GM18520 (cell line): ENCODE measurements around the gene TPRA1.
"Not testable (repeated sequence)": the region's sequence is repeated elsewhere in the genome, so short reads cannot be mapped to it uniquely, and the experiment has no call there.

Experiments
- ATAC-seq: cut with Tn5 transposase; IDR thresholded peaks from one replicate; pipeline ENCODE4 v1.9.1; 2021; ENCODE audit not compliant: unreplicated experiment

Gene TPRA1

DNA sequence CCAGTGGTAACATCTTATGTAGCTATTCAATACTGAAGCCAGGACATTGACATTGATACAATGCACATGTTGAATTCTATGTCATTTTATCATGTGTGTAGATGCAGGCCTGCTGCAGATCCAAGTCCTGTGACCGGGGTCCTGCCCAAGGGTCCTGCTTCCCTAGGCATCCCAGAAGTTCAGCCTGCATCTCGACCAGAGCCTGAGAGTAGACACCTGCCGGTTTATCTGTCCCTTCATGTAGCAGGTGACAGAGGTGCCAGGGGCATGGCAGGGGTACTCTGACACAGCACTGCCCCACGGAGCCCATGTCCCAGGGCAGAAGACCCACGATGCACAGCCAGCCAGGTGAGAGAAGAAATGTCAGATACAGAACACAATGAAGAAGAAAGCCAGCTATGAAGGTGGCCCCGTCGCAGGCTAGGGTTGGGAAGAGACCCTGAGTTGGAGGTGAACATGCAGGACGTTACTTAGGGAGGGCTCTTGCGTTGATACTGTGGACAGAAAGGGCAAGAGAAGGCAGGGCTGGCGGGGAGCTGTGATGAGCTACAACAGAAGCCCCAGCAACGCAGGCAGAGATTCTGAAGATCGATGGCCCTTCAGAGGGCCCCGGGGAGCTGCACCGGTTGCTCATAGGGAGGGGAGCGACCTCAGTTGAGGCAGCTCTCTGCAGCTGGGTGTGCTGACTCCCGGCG is 51.0 kb downstream of the TPRA1 start:
- ATAC-seq: no peak

DNA sequence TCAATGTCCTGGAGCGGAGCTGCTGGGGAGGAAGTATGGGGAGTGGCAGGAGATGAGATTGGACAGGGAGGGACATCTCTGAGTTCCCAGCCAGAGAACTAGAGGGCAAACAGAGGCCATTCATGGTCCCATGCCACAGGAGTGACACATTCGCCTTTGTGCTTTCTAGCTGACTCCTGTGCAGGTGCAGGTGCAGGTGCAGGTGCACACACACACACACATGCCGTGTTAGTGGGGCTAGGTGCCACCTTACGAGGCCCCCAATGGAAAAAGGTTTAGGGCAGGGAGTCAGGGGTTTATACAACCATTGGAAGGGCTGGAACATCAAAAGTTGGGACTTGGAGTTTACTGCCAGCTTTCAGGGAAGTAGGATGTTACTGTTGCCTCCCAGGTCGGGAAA is 52.0 kb downstream of the TPRA1 start:
- no peak for ATAC-seq

DNA sequence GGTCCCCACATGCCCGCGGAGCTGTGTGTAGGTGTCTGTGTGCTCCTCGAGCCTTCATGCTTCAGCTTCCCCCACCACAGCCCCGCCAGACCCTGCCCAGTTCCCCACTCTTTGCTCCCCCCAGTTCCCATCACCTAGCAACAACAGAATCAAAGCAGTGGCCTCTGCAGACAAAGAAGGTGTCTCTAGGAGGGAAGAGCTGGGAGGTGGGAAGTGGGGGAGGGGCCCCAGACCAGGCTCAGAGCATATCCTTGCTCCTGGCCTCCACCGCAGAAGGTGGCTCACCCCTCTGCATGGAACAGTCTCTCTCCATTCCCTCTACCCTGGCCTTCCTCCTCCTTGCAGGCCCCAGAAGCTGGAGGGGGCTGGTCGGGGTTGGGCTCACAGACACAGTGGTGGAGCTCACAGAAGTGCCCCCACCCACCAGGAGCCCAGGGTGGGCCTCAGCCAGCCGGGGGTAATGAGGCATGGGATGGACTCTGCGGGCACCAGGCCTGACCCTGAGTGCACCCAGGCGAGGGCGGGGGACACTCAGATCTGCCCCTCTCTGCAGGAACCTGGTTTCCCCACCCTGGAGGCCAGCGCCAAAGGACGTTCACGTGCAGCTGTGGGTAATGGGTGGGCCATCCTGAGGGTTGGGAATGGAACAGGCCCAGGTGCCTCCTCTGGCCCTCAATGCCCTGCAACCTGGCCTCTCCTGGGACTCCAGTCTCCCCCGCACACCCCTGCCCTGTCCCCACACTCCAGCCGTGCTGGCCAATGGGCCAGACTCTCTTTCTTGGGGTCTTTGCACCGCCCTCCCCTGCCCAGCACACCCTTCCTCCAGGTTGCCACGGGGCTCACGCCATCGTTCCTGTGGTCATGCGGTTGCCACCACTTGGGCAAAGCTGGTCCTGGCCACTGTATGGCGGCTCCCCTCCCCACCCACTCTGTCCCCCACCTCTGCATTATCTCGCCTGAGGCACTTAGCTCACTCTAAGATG is 53.4 kb downstream of the TPRA1 start:
- ATAC-seq: no peak

DNA sequence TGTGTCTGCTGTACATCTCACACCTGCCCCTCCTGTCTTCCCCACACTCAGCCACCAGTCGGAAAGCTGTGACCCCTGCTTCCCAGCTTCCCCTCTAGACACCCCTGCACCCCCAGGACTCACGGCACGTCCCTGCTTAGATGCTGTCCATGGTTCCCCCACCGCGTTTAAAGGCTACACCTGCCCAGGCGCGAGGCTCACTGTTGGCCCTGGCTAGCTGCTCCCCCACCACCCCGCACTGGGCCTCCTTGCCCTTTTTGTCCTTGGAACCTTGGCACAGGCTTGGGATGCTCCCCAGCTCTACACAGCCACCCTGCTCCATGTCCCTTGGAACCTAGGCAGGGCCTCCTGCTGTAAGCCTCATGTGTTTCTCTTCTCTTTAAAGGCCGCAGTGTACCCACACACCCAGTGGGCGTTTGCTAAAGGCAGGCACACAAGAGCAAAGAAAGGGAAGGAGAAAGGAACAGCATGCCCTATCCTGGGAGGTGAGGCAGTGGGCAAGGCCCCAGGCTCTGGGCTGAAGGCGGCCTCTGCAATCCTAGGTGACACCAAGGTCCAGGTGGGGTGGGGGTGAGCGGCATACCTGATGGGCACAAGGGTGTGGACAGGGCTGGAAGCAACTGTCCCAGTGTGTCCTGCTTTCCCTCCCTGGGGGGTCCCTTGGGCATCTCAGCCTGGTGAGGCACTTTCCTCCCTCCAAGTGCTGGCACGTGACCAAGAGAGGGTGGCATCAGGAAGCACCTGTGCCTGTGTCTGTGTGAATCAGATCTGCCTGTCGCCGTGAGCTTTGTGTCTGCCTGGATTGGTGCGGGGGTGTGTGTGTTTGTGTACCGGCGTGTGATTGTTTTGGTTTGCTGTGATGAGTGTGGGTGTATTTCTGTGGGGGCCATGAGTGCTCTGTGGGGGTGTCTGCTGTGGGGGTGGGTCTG is 54.4 kb downstream of the TPRA1 start:
- no peak for ATAC-seq

DNA sequence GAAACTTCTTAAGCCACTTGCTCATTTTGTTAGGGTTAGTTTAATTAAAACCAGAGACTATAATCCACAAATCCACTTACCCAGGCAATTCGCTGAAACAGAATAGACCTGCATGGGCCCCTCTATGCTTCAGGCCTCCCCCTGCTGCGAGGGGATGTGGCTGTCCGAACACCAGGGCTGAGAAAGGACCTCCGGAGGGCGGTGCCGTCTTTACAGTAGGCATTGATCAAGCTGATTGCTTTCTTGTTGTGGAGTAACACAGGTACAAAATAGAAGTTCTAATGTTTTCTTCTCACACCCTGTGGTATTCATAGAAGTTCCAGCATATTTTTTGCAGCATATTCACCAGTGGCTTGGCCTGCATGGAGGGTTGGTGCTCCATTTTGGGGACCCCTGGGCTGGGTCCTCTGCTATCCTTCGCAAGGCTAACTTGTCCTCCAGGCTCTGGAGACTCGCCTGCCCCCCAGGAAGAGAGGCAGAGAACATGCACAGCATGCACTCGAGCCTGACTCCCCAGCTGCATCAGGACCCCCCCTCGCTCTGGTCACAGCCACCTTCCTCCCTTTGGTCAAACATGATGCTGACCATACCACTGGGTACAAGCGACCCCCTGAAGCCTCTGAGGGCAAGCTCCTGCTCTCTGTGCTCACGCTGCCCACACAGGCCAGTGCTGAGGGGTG is 55.3 kb downstream of the TPRA1 start:
- no peak for ATAC-seq

DNA sequence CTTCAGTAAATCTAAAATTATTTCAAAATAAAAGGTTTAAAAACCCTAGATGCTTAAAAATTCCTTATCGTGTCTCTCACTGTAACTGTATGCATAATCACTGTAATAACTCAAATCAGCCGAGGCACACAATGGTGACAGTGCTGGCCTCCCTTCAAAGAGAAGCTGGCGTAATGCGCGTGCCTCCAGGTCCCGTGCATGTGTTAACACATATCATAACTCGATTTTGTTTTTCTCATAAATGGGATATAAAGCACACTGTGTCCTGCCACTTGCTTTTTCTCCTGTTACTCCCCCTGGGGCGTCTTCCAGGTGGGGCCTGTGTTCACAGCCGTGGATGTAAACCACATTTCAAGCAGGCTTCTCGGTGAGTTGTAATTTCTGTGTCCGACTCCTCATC is 56.0 kb downstream of the TPRA1 start:
- no peak for ATAC-seq

DNA sequence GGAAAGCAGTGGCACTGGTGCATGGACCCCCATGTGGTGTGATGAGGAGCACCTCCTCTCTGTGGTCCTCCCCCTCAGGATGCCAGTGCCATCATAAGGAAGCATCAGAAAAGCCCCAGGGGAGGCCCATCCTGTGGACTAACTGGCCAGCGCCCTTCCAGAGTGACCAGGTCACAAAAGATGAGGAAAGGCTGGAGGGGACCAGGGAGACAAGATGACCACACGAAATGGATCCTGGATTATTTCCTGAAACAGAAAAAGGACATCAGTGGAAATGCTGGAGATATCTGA is 56.4 kb downstream of the TPRA1 start:
- ATAC-seq: no peak

DNA sequence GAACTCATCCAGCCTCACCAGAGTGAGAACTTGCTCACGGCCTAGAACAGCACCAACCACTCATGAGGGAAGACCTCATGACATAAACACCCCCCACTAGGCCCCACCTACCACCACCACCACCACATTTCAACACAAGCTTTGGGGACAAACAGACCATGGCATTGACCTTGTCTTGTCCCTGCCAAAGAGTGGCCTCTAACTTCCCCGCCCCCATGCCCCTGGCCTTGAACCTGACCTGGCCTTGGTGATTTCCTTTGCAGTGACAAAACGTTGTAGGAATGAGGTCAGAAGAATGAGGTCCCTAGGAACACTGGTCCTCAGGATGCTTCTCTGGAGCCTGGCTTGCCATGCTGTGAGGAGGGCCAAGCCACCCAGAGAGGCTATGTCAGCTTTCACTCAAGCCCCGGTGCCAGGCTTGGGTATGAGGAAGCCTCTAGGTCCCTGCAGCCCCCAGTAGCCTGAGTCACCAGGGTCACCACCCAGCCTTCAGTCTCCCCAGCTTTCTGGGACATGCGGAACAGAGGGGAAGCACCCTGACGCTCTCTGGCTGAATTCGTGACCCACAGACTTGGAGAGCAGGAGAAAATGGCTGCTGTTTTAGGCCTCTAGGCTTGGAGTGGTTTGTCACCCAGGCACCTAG is 57.9 kb downstream of the TPRA1 start:
- no peak for ATAC-seq

DNA sequence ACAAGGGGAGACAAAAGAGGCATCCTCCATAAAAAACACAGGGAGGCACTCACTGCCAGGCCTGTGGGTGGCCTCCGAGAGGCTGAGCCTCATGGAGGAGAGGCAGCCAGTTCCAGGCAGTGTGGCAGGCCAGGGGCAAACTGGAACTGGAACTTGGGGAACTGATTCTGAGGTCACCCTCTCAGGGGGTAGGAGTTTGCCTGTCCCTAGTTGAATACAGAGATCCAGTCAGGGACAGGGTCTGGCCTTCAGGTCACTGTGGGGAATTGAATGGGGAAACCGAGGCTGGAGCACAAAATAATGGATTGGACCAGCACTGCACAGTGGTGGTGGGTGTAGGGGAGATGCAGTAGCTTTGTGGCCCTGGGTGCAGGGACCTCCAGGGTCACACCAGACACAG is 58.7 kb downstream of the TPRA1 start:
- no peak for ATAC-seq

DNA sequence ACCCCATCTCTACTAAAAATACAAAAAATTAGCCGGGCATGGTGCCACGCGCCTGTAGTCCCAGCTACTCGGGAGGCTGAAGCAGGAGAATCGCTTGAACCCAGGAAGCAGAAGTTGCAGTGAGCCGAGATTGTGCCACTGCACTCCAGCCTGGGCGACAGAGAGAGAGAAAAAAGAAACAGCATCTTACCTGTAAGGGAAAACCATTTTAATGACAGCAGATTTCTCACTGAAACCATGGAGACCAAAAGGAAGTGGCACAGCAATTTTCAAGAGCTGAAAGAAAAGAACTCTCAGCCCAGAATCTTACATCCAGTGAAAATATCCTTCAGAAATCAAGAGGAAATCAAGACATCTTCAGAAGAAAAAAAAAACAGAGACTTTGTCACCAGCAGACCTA is 59.7 kb downstream of the TPRA1 start:
- ATAC-seq: not testable (repeated sequence)

DNA sequence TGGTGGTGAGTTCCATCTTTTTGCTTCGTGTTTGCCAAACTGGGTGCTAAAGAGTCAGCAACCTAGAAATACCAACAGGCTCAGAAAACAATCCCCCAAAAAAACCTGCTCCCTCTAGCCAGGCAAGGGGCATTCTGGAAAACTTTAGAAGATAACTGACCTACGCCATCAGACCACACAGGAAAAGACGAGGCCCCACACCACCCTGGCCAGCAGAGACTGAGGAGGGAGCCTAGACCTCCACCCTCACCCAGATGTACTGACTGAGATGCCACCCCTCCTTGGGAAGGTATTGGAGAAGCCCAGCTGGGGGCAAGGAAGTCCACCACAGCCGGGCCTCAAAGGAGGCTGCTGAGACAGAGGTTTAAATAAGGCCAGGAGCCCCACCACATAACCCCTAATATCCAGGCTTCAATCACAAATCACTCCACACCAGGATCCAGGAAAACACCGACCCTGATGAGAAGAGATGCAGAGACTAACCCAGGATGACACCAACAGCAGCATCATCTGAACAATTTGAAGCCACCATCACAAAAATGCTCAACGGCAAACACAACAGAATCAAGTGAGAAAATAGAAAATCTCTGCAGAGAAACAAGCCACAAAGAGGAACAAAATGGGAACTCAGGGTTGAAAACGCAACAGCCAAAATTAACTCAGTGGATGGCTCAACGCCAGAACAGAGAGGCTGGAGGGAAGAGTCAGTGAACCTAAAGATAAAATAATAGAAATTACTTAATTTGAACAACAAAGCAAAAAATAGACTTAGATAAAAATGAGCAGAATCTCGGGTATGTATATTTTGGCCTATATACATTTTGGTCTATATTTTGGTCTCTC is 61.0 kb downstream of the TPRA1 start:
- no peak for ATAC-seq

DNA sequence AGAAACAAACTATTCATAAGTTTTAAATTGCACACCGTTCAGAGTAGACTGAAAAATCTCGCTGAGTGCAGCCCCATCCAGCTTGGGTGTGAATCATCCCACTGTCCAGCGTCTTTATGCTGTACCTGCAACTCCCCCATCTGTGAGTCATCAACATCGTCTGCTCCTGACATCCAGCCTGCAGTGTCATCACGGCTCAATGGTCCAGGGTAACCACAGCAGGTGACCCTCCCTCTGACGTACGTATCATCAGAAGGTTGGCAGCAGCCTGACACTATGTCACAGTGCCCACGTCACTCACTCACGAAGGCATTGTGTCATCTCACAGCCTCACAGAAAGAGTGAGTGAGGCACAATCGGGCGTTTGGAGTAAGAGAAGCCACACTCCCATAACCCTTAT is 65.2 kb downstream of the TPRA1 start:
- ATAC-seq: no peak

DNA sequence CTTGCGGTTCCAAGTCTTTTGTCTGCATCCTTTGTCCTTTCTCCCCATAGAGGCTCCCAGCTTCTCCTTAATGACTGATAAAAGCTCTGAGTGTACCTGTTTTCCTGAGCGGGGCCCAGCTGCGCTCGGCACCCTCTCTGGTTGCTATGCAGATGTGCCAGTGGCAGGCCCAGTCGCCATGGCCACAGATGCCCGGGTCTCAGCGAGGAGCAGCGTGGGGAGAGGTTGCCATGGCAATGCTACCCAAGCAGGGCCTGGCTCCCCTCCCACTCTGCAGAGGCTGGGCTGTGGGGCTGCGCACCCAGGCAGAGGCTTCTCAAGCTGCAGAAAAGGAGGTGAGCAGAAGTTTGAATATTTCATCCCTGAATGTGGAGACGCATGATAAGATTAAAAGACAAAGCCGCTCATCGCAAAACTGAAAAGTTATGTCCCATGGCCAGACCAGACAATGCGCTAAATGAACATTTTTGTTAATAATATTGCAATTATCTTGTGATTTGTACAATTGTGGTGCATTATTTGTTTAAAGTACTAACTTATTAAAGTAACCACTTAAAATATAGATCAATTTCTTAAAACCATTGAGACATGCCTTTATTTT is 66.1 kb downstream of the TPRA1 start:
- no peak for ATAC-seq
